KG1 (cell line): ENCODE measurements around the gene SCAF8.
"Not testable (repeated sequence)": the region's sequence is repeated elsewhere in the genome, so short reads cannot be mapped to it uniquely, and the experiment has no call there.

ENCODE experiments used
- DNase-seq: peaks from one replicate; lab custom pipeline; 2025; lab: John Stamatoyannopoulos, UW

SCAF8 gene

DNA sequence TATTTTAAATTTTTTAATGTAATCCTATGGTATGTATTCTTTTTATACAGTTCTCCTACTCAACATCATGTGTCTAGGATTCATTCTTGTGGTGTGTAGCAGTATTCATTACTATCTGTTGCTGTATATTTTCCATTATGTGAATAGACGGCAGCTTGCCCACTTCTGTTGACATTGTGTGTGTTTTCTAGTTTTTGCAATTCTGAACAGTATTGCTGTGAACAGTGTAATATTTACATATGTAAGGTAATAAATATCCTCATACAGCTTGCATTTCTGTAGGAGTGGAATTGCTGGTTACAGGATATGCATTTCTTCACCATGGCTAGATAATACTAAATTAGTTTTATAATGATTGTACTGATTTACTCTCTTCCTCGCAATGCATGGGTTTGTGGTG lies 51.9 kb downstream of the SCAF8 start:
- no peak for DNase-seq

DNA sequence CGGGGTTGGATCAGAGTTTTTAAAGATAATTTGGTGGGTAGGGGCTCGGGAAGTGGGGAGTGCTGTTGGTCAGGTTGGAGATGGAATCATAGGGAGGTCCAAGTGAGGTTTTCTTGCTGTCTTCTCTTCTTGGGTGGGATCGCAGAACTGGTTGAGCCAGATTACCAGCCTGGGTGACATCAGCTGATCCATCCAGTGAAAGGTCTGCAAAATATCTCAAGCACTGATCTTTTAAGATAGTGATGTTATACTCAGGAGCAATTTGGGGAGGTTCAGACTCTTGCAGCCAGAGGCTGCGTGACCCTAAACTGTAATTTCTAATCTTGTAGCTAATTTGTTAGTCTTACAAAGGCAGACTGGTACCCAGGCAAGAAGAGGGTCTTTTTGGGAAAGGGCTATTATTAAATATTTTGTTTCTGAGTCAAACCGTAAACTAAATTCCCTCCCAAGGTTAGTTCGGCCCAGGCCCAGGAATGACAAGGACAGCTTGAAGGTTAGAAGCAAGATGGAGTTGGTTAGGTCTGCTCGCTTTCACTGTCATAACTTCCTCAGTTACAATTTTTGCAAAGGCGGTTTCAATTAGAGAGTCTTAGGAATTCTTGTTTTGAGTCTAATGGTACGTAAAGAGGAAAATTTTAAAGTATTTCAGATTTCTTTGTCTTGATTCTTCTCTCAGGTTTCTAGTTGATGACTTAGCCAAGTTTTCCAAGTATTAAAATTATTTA lies 53.1 kb downstream of the SCAF8 start:
- no peak for DNase-seq

DNA sequence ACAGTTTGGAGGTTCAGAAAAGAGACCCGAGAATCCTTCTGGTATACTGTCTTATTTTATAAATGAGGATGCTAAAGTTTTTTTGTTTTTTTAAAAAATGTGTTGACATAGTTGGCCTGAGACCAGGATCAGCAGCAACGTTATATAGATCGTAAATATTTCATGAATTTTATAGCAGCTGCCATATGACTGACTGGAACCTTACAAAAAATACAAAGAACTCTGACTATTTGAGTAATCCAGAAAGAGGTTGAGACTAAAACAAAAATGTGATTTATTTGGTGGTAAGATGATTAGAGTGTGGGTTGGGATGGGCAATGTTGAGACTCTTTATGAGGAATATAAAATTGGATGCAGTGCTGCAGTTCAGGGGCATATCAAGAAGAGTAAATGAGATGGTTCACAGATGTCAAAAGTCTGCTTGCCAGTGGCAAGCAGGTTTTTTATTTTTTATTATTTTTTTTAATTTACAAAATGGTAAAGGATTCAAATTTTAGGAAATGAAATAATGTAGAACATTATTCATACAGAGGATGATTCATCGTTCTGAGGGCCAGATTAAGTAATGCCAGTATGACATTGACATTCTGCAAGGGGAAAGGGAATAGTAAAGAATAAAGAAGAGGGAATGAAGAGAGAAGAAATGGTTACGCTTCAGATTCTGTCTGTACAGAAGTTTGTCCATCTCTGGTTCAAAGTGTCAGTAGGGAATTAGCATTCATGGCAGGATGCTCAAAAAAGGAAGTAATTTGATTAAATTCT lies 58.5 kb downstream of the SCAF8 start:
- DNase-seq: no peak

DNA sequence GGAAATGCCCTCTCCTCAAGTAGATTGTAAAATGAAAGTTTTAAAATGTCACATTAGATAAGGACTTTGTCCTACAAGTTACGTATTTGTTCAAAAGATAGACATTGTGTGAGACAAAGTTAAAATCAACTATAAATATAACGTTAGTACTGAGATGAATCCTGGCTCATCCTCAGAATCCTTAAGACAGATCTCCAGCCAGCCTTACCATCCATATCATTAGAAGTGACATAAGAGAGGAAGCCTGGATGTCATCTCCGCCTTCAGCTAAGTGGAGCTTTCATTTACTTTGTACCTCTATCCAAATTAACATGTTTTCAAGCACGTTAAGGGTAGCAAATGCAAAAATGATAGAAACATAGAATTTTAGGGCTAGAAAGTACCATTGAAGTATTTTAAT lies 59.1 kb downstream of the SCAF8 start:
- no peak for DNase-seq

DNA sequence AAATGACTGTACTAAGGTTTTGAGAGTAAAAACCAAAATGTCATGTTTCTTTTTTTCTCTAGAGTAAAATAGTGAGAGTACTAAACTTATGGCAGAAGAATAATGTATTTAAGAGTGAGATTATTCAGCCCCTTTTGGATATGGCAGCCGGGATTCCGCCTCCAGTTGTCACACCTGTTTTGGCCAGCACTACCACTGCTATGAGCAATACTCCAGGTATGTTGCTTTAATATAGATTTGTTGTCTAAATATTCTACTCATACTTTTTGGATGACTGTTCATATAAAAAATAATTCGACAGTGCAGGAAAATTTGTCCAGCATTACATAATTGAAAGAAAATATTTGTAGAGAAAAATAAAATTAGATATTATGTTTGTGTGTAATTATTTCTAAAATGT lies 59.5 kb downstream of the SCAF8 start:
- DNase-seq: no peak

DNA sequence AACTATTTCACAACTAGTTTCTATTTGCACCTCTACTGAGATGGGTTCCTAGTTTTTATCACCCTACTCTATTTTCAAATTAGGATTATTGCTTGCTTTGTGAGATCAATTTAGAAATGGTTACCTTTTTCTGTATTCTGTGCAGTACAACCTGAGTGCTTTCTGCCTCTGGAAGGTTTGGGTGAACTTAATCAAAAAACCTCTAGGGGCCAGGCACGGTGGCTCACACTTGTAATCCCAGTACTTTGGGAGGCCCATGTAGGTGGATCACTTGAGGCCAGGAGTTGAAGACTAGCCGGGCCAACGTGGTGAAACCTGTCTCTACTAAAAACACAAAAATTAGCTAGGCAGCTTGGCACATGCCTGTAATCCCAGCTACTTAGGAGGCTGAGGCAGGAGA lies 63.3 kb downstream of the SCAF8 start:
- no peak for DNase-seq

DNA sequence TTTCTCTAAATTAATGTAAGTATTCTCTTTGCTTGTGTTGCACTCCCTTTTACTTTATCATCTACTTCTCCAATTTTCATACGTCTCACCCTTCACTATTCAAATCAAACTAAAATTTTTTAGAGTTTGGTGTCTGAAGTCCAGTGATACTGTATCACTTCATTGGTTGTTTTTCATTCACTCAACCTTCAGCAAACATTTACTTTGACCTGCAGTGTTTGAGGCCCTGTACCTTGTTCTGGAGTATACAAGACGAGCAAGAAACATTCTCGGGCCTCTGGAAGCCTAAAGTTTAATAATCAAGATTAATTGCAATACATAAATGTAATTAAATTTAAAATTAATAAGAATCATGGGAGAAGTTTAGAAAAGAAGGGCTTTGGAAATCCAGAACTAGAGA lies 64.6 kb downstream of the SCAF8 start:
- no peak for DNase-seq

DNA sequence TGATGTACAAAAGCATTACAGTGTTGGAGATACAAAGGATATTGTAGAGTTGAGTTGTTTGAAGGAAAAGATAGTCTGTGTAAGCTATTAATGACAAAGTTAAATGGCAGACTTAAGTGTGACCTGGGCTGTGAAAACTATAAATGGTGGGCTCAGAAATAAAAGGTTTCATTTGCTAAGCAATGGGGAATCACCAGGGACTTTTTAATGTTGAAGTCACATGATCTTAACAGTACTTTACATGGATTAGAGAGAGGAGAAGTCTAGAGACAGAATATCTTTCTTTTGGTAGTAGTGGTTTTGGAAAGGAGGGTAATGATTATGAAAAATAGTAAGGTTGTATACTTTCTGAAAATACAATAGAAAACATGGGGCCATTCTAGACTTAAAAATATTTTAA lies 67.1 kb downstream of the SCAF8 start:
- DNase-seq: no peak

DNA sequence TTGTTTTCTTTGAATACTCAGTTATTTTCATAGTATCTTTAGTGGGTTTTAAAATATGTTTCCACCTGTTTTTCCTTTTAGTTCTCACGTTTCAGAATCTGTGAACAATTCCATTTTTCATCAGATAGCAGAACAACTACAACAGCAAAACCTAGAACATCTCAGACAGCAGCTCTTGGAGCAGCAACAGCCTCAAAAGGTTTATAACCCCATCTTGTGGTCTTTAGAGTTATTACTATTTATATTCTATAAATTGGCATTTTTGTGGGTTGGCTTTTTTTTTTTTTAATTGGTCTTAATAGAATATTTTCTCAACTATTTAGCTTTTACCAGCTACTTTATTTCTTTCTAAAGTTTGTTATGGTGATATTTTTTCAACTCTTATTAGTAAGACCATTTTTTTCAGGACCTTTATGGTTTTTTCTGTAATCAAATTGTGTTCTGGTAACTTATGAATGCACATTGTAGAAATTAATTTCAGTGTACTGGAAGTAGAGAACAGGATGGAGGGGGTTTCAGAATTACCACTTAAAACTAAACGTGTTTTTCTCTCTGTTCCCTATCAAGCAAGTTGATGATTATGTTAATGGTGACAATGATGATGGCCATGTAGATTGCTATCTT lies 72.2 kb downstream of the SCAF8 start:
- DNase-seq: no peak

DNA sequence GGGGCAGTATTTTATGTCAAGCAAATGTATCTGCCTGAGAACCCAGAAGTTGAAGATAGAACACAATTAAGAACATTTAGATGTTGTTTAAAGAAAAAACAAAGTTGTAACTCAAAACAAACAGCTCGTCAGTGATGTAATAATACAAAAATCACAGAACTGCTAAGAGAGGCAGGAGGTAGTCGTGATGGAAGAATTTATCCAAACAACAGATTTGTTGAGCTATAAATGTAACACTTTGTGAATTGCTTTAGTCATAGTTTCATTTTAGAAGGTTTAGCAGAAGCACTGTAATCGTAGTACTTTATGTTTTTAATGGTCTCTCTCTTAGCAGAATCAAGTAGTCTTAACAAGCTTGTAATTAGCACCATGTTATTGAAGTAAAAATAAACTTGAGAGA lies 73.6 kb downstream of the SCAF8 start:
- DNase-seq: no peak

DNA sequence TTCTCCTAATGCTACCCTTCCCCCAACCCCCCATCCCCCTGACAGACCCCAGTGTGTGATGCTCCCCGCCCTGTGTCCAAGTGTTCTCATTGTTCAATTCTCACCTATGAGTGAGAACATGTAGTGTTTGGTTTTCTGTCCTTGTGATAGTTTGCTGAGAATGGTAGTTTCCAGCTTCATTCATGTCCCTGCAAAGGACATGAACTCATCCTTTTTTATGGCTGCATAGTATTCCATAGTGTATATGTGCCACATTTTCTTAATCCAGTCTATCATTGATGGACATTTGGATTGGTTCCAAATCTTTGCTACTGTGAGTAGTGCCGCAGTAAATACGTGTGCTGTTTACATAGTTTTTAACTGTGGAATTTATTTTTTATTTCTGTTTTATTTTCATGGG lies 78.4 kb downstream of the SCAF8 start:
- DNase-seq: not testable (repeated sequence)

DNA sequence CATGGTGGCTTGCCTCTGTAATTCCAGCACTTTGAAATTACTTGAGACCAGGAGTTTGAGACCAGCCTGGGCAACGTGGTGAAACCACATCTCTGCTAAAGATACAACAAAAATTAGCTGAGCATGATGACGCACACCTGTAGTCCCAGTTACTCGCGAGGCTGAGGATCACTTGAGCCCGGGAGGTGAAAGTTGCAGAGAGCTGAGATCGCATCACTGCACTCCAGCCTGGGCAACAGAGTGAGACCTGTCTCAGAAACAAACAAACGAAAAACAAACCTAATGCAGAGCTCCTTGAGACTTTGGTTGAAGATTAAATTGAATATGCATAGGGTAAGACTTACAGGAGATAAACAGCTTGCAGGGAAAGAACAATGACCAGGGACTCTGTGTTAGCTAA lies 80.8 kb downstream of the SCAF8 start:
- DNase-seq: no peak

DNA sequence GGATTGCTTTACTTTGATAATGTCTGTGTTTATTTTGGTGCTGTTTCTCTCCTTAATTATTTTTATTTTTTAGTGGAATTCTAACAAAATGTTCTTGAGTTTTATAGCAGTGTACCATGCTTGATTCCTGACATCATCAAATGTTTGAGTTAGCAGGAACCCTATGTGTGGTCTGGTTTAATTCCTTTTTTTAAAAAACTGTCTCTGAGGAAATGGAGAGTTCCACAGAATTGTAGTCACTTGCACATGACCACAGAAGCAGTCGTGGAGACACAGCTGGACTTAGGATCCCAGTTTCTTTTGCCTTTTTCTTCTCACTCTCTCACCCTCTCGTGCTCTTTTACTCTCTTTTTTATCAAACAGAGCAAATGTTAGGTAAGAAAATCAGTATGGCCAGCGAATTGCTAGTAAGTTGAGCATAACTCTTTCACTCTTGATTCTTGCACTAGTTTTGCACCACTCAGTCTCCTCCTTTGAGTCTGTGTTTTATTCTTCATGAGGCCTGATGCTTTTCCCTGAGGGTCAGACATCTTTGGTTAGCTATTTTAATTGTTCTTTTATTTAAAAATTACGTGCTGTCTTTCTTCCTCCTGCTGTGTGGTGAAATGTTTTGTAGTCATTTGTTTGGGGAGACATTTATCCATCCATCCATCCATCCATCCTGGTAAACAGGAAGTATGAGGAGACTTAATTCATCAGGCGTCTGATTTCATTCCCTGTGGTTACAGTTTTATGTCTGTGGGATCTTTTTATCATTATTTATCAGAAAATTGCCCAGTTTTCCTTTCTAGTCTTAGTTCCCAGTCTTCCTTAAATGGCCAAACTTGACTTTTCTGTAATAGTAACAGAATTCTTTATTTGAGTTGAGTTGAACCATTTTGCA lies 83.0 kb downstream of the SCAF8 start:
- DNase-seq: no peak

DNA sequence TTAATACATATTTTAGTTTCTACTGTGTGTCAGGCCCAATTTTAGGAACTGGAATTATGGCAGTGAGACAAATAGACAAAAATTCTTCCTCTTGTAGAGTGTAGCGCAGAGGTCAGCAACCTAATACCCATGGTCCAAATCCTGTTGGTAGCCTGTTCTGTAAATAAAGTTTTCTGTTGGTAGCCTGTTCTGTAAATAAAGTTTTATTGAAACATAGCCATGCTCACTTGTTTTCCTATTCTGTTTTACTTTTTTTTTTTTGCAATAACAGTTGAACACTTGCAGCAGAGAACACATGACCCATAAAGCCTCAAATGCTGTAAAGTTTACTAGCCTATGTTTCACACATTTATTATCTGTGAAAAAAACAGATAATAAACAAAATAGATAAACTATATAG lies 87.9 kb downstream of the SCAF8 start:
- DNase-seq: no peak

DNA sequence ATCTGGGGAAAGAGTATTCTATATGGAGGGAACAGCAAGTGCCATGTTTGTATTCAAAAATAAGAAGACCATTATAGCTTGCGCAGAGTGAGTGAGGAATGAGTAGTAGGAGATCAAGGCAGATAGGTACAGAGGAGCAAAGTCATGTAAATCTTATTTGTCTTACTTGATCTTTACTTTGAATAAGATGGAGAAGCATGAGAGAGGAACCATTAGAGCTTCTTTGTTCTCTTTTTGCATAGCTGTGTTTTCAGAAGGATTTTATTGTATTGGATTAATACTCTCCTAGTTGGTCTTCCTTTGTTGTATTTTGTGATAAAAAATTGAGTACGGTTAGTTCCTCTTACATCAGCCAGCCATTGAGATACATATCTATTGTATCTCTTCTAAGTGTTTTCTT lies 88.4 kb downstream of the SCAF8 start:
- no peak for DNase-seq

DNA sequence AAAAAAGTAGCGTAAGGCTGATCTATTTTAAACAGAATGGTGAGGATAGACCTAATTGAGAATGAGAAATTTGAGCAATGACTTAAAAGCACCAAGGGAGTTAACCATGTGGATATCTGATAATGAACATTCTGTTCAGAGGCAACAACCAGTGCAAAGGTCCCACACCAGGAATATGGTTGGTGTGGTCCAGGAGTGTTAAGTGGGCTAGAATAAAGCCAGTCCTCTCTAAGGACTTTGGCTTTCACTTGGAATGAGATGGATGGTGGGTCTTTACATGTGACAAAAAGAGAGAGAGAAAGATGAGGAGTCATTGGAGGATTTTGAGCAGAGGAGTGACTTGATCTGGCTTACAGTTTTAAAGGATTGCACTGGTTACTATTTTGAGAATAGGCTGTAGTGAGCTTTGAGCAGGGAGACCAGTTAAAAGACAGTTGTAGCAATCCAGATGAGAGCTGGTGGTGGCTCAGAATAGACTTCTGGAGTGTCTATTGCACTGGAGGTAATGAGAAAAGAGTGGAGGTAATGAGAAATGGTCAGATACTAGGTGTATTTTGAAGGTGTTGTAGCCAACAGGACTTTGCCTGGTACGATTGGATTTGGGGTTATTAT lies 89.8 kb downstream of the SCAF8 start:
- no peak for DNase-seq

DNA sequence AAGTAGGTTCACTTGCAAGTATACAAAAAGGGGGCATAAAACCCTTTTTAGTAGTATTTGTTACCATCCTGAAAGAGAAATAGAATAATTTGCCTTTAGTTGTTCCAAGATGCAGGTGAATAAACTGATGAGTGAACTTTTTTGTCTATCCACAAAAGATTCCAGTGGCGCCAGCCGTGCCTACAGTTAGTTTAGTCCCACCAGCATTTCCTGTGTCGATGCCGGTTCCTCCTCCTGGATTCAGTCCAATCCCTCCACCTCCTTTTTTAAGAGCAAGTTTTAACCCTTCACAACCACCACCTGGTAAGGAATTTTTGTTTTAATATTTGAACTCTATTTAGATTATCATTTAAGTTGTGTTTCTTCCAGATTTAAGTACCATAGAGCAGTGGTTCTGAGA lies 90.9 kb downstream of the SCAF8 start:
- no peak for DNase-seq

DNA sequence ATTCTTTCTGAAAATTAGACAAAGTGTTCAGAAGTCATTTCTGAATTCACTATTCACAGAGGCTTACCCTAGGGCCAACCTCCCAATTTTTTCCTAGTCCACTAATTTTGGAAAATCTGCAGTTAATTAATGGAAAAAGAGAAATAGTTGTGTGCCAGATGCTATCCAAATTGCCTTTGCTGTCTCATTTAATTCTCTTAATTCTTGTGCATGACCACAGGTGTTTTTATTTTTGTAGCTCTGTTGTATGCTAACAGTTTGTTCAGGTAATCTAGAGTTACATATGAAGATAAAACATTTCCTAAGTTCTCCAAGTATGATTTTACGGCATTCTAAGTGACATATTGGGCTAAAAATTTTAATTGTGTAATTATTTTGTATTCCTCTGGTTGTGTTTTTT lies 96.8 kb downstream of the SCAF8 start:
- DNase-seq: no peak

DNA sequence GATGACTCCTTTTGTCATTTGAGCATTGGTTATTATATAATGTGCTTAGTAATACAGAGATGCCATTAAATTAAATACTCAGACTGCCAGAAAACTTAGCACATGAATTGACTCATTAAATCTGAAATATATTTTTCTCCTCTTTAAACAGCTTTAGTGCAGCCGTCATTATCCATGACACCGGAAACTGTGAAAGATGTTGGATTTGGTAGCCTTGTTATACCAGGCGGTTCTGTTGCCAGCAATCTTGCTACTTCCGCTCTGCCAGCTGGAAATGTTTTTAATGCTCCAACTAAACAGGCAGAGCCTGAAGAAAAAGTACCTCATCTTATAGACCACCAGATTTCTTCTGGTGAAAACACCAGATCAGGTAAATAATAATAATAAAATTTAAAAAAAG lies 97.6 kb downstream of the SCAF8 start:
- no peak for DNase-seq

DNA sequence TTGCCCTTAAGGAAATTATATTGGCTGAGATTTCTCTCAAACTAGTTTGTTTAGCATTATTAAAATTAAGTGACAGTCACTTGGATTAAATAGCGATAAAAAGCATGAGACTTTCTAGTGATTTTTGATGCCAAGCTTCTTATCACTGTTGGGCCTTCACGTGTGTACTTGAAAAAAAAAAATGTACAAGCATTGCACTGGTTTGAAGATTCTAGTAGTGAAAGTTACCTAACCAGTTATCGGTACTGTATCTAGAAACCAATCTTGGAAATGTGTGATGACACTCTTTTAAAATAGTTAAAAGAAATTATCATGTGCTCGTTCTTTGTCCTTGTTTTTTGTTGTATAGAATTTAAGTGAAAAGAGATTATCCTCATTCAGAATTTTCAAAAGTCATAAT lies 102.1 kb downstream of the SCAF8 start:
- DNase-seq: no peak

DNA sequence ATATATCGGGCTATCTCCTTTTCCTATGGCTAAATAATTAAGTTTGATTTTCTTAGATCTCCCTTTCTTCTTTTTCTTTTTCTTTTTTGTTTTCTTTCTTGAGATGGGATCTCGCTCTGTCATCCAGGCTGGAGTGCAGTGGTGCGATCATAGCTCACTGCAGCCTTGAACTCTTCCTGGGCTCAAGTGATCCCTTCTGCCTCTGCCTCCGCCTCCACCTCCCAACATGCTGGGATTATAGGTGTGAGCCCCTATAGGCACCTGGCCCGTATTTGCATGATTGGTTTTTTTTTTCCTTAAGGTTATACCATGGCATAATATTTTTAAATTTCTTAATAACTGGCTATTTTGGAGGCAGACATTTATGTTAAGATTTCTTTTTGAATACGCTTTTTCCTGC lies 106.3 kb downstream of the SCAF8 start:
- DNase-seq: no peak

DNA sequence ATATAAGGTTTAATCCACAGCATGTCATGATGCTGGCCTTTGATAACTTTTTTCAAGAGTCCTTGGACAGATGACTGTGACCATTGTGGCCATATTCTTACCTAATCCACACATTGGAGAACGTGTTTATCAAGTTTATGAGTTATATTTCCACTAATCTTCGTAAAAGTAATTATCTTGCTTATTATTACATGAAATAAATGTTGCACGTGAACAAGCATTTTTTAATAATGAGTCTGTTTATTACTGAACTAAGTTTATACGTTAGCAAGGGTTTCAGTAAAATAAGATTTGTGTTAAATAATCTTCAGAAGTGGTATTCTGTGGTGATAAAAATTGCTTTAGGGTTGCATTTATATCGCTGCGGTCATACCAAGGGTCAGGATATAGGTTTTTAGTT lies 107.1 kb downstream of the SCAF8 start:
- DNase-seq: no peak
